UCSD-AML1 (cell line): ENCODE measurements around the gene SCN2A.
"Not testable (repeated sequence)": the region's sequence is repeated elsewhere in the genome, so short reads cannot be mapped to it uniquely, and the experiment has no call there.

Experiments used
- DNase-seq: peaks from one replicate; lab custom pipeline; 2025; ENCODE audit not compliant: unreplicated experiment; lab: John Stamatoyannopoulos, UW

The SCN2A gene

GRCh38 chr2:165251366-165251765, 12.2 kb downstream of the SCN2A start:
- DNase-seq = no peak

- no peak for DNase-seq
Observed at GRCh38 chr2:165253178-165253577, 14.0 kb downstream of the SCN2A start.

GRCh38 chr2:165256618-165257017, 17.4 kb downstream of the SCN2A start:
- no peak for DNase-seq

GRCh38 chr2:165260347-165260746, 21.1 kb downstream of the SCN2A start:
- DNase-seq = not testable (repeated sequence)

- DNase-seq = no peak
Observed at GRCh38 chr2:165268754-165269153, 29.5 kb downstream of the SCN2A start.

- DNase-seq = no peak
Observed at GRCh38 chr2:165273176-165273575, 34.0 kb downstream of the SCN2A start.

- DNase-seq = no peak
Observed at GRCh38 chr2:165274698-165275097, 35.5 kb downstream of the SCN2A start.

GRCh38 chr2:165275932-165276331, 36.7 kb downstream of the SCN2A start:
- no peak for DNase-seq

- DNase-seq = no peak
Observed at GRCh38 chr2:165277295-165277694, 38.1 kb downstream of the SCN2A start.

- no peak for DNase-seq
Observed at GRCh38 chr2:165277860-165278656, 38.8 kb downstream of the SCN2A start.

- DNase-seq = no peak
Observed at GRCh38 chr2:165280356-165280755, 41.1 kb downstream of the SCN2A start.

GRCh38 chr2:165281387-165281786, 42.2 kb downstream of the SCN2A start:
- no peak for DNase-seq

GRCh38 chr2:165283342-165283741, 44.1 kb downstream of the SCN2A start:
- no peak for DNase-seq

GRCh38 chr2:165287094-165287778, 48.0 kb downstream of the SCN2A start:
- DNase-seq = no peak

- no peak for DNase-seq
Observed at GRCh38 chr2:165289069-165289468, 49.9 kb downstream of the SCN2A start.

GRCh38 chr2:165293440-165294420, 54.5 kb downstream of the SCN2A start:
- no peak for DNase-seq

- DNase-seq = no peak
Observed at GRCh38 chr2:165294912-165295311, 55.7 kb downstream of the SCN2A start.

GRCh38 chr2:165295643-165296042, 56.4 kb downstream of the SCN2A start:
- no peak for DNase-seq

GRCh38 chr2:165305391-165306096, 66.3 kb downstream of the SCN2A start:
- DNase-seq = no peak

- DNase-seq = no peak
Observed at GRCh38 chr2:165307317-165307716, 68.1 kb downstream of the SCN2A start.

- DNase-seq = no peak
Observed at GRCh38 chr2:165311949-165312348, 72.7 kb downstream of the SCN2A start.
